Sigmoid colon (tissue), 7 donors: Measurements from ENCODE around the gene TANGO6. TPM values are rescaled to one million over a fixed set of nuclear protein-coding genes. Genes with fewer than 3 reads are reported as not detected.
"Not testable (repeated sequence)": the region's sequence is repeated elsewhere in the genome, so short reads cannot be mapped to it uniquely, and the experiment has no call there.

Experiments
- DNase-seq: peaks from one replicate; pipeline ENCODE4 v3.0.0-alpha.2; 2019
- H3K27ac ChIP-seq, 4 donors: fragments of 200-600 bp; sonication (generic); one replicate each; pipeline ENCODE4 v1.5.1; 2016 to 2019; ENCODE audit warnings: mild to moderate bottlenecking in 1 of 4
- H3K27me3 ChIP-seq, 3 donors: fragments of 200-600 bp; sonication (generic); one replicate each; pipeline ENCODE4 v1.5.1; 2019; ENCODE audit warnings: mild to moderate bottlenecking in 1 of 3
- H3K36me3 ChIP-seq, 4 donors: fragments of 200-600 bp; sonication (generic); one replicate each; pipeline ENCODE4 v1.5.1; 2016 to 2019
- H3K4me1 ChIP-seq, 4 donors: fragments of 200-600 bp; sonication (generic); one replicate each; pipeline ENCODE4 v1.5.1; 2017 to 2019
- H3K4me3 ChIP-seq, 4 donors: fragments of 200-600 bp; sonication (generic); one replicate each; pipeline ENCODE4 v1.5.1; 2017 to 2019; ENCODE audit warnings: mild to moderate bottlenecking in 2 of 4, moderate library complexity in 1 of 4
- H3K9me3 ChIP-seq, 4 donors: fragments of 200-600 bp in 3 of 4; sonication (generic) in 3 of 4; one replicate each; pipeline versions ENCODE4 v1.5.1 to v1.6.1; 2013 to 2019
- EP300 ChIP-seq, 4 donors: sonication (generic); formaldehyde crosslinking; IDR thresholded peaks; one replicate each; pipeline ENCODE4 v1.6.1; 2017; ENCODE audit warnings: antibody characterized with exemption in 4 of 4
- POLR2A ChIP-seq, 2 donors: fragments of 450-650 bp; IDR thresholded peaks; one replicate each; pipeline ENCODE4 v1.6.1; 2016; ENCODE audit warnings: antibody characterized with exemption in 2 of 2, mild to moderate bottlenecking in 2 of 2, moderate library complexity in 2 of 2
- POLR2AphosphoS5 ChIP-seq, 4 donors: sonication (generic); formaldehyde crosslinking; IDR thresholded peaks; one replicate each; pipeline ENCODE4 v1.6.1; 2017; ENCODE audit warnings: antibody characterized with exemption in 4 of 4
- WGBS, 2 donors: extraction: QIAGEN DNeasy Blood & Tissue Kit; methylation state at CpG; one replicate each; pipeline ENCODE4 v1.1.7; 2013; 5-methylcytosine and 5-hydroxymethylcytosine counted together
- intact Hi-C: fragments of 100-400 bp; cut with DNase I; formaldehyde crosslinking; loops from one replicate; pipeline ENCODE4 v1.15.1; 2023
- polyA plus RNA-seq, 3 donors: library from polyadenylated mRNA; stranded (reverse); fragments of 200-250 nt; gene quantifications; one replicate each; pipeline ENCODE4 v1.2.3, GENCODE V29; 2013
- total RNA-seq, 4 donors: library from RNA; depleted of rRNA; stranded (reverse); fragments of >200 nt; gene quantifications; one replicate each; pipeline ENCODE4 v1.1.0, GENCODE V29; 2016
- TF ChIP-seq, protein P1 (sequence below), 4 experiments: fragments of 450-650 bp in 3 of 4; fragments of 200-600 bp in 1 of 4; IDR thresholded peaks; one replicate each; pipeline ENCODE4 v1.5.1; 2016 to 2019; ENCODE audit warnings: antibody characterized with exemption in 4 of 4, mild to moderate bottlenecking in 3 of 4, moderate library complexity in 2 of 4
- donor health status: healthy with polysubstance abuse.
- donor health status: Bipolar disorder and iron deficiency.
- donor health status: healthy.

TANGO6 gene
- total and polyA plus RNA-seq, 7 donors = 0.92 to 23.5 (median 16.0) TPM

DNA sequence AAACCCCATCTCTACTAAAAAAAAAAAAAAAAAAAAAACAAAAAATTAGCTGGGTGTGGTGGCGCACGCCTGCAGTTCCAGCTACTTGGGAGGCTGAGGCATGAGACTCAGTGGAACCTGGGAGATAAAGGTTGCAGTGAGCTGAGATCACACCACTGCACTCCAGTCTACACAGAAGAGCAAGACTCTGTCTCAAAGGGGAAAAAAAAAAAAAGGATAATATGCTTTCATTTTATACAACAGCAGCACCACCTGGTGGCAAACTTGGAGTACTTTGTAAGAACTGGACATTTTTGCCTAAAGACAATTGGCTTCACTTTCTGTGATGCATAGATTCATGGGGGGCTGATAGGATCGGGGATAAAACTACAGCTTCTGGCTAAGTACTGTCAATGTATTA, 280.6 kb downstream of the TANGO6 start:
- intact Hi-C loops = loop anchor here (2.0 kb wide), 1 partner anchor 221 kb away; no protein-coding TSS in a partner anchor
- H3K9me3 ChIP-seq = no peaks in the 10 kb centered on the region
- no peak for TF ChIP-seq EP300 (IDR thresholded peaks at IDR 0.05)
- TF ChIP-seq, protein P1, sequence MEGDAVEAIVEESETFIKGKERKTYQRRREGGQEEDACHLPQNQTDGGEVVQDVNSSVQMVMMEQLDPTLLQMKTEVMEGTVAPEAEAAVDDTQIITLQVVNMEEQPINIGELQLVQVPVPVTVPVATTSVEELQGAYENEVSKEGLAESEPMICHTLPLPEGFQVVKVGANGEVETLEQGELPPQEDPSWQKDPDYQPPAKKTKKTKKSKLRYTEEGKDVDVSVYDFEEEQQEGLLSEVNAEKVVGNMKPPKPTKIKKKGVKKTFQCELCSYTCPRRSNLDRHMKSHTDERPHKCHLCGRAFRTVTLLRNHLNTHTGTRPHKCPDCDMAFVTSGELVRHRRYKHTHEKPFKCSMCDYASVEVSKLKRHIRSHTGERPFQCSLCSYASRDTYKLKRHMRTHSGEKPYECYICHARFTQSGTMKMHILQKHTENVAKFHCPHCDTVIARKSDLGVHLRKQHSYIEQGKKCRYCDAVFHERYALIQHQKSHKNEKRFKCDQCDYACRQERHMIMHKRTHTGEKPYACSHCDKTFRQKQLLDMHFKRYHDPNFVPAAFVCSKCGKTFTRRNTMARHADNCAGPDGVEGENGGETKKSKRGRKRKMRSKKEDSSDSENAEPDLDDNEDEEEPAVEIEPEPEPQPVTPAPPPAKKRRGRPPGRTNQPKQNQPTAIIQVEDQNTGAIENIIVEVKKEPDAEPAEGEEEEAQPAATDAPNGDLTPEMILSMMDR (IDR thresholded peaks at IDR 0.05) = peak; percentile 30 to 68 (median 62)
- DNase-seq = no peak
- no peak overlapping the region for H3K27ac ChIP-seq
- WGBS, 2 donors = 71 to 87% methylated on average over 3 of the region's 3 CpGs
- H3K36me3 ChIP-seq = peaks cover 13 to 27% (median 19%) of the 10 kb centered on the region in 4 donors
- H3K4me1 ChIP-seq = peaks cover 0 to 14% (median 4%) of the 10 kb centered on the region in 4 donors
- H3K4me3 ChIP-seq = no peak overlapping the region
- H3K27me3 ChIP-seq = no peaks in the 10 kb centered on the region

DNA sequence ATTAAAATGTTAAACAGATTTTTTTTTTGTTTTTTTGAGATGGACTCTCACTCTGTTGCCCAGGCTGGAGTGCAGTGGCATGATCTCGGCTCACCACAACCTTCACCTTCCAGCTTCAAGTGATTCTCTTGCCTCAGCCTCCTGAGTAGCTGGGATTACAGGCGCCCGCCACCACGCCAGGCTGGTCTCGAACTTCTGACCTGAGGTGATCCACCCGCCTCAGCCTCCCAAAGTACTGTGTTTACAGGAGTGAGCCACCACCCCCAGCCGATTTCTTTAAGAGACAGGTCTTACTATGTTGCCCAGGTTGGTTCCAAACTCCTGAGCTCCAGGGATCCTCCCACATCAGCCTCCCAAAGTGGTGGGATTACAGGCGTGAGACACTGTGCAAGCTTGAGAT, 281.1 kb downstream of the TANGO6 start:
- whole genome bisulfite sequencing, 2 donors = 84 to 93% methylated on average over 8 of the region's 8 CpGs
- DNase-seq, intact Hi-C loops: not testable (repeated sequence)

DNA sequence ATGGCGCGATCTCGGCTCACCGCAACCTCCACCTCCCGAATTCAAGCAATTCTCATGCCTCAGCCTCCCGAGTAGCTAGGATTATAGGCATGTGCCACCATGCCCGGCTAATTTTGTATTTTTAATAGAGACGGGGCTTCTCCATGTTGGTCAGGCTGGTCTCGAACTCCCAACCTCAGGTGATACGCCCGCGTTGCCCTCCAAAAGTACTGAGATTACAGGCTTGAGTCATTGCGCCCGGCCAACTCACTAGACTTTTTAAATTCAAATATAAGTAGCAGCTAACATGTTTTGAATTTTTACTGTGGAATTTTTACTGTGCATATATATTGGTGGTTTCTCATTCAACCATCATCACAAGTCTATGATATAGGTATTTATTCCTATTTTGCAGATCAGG, 281.6 kb downstream of the TANGO6 start:
- Histone ChIP-seq H3K36me3 (peaks cover 9 to 17% (median 11%) of the 10 kb centered on the region in 4 donors), H3K4me1 (peaks cover 0 to 13% (median 0%) of the 10 kb centered on the region in 4 donors)
- H3K9me3 ChIP-seq, H3K27me3 ChIP-seq, intact Hi-C loops, H3K27ac ChIP-seq, DNase-seq, H3K4me3 ChIP-seq: not testable (repeated sequence)
- WGBS, 2 donors = 97% methylated on average over 14 of the region's 14 CpGs

More for the DNA sequence above, 281.1 kb downstream of the TANGO6 start:
- peaks cover 13 to 23% (median 16%) of the 10 kb centered on the region in 4 donors for H3K36me3 ChIP-seq
- H3K27me3 ChIP-seq, H3K9me3 ChIP-seq, H3K4me3 ChIP-seq, H3K27ac ChIP-seq: not testable (repeated sequence)
- peaks cover 0 to 10% (median 2%) of the 10 kb centered on the region in 4 donors for H3K4me1 ChIP-seq

DNA sequence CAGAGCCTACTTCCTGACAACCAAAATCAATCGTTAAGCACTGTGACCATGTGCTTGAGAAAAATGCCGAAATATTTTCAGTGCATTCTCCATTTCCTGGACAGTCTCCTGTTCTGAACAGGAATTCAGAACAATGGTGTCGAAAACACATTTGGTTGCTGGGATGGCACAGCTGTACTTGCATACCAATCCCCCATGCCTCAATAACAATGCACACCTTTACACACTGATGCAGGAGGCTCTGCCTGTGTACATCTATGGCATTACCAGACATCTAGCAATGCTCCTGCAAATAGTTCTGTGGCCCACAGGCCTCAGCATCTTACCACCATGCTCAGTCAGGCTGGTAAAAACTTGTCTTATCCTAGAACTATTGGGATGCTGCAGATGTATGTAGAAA, 282.9 kb downstream of the TANGO6 start:
- TF ChIP-seq POLR2A (IDR thresholded peaks at IDR 0.05) (no peak), EP300 (IDR thresholded peaks at IDR 0.05) (no peak), POLR2AphosphoS5 (IDR thresholded peaks at IDR 0.05) (no peak)
- TF ChIP-seq, protein P1 (IDR thresholded peaks at IDR 0.05) = no peak

DNA sequence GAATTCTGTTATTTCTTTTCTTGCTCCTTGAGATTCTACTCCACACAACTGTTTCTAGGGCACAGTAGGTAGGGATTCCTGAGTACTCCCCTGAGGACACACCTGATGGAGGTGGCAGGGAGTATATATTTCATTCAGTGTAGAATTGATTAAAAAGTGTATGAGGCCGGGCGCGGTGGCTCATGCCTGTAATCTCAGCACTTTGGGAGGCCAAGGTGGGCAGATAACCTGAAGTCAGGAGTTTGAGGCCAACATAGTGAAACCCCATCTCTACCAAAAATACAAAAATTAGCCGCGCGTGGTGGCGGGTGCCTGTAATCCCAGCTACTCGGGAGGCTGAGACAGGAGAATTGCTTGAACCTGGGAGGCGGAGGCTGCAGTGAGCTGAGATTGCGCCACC, 283.5 kb downstream of the TANGO6 start:
- H3K9me3 ChIP-seq, DNase-seq, H3K4me3 ChIP-seq, H3K36me3 ChIP-seq, H3K27me3 ChIP-seq, intact Hi-C loops, H3K27ac ChIP-seq: not testable (repeated sequence)
- peaks cover 0 to 29% (median 13%) of the 10 kb centered on the region in 4 donors for H3K4me1 ChIP-seq
- 97 to 98% methylated on average over 10 of the region's 10 CpGs for WGBS, 2 donors

More for the DNA sequence above, 282.9 kb downstream of the TANGO6 start:
- H3K9me3 ChIP-seq = no peaks in the 10 kb centered on the region
- H3K4me1 ChIP-seq = peaks cover 0 to 25% (median 9%) of the 10 kb centered on the region in 4 donors
- intact Hi-C loops = no loop called here
- H3K27me3 ChIP-seq = no peaks in the 10 kb centered on the region
- no peak overlapping the region for H3K27ac ChIP-seq
- 81 to 91% methylated on average over 3 of the region's 3 CpGs for WGBS, 2 donors
- peaks cover 0 to 4% (median under 1%) of the 10 kb centered on the region in 4 donors for H3K36me3 ChIP-seq
- DNase-seq = no peak
- H3K4me3 ChIP-seq = no peak overlapping the region

DNA sequence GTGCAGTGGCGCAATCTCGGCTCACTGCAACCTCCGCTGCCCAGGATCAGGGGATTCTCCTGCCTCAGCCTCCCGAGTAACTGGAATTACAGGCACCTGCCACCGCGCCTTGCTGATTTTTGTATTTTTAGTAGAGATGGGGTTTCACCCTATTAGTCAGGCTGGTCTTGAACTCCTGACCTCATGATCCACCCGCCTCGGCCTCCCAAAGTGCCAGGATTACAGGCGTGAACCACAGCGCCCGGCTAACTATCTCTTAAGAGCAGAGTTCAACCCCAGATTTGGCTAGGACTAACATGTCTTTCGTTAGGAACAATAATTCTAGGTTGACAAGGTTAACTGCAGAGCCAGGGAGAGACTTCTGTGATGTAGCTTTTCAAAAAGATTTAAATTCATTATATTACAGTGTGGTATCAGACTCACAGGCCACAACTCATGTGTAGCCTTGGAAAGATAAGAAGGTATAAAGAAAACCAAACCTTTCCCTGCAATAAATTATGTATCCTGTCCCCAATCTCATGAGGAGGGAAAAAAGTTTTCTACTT, 284.7 kb downstream of the TANGO6 start:
- intact Hi-C loops = no loop called here
- WGBS, 2 donors = 79 to 94% methylated on average over 12 of the region's 12 CpGs
- Histone ChIP-seq H3K4me1 (peaks cover 0 to 30% (median 14%) of the 10 kb centered on the region in 4 donors), H3K9me3 (no peaks in the 10 kb centered on the region), H3K4me3 (no peak overlapping the region), H3K27ac (no peak overlapping the region), H3K27me3 (no peaks in the 10 kb centered on the region), H3K36me3 (no peaks in the 10 kb centered on the region)
- no peak for DNase-seq
- TF ChIP-seq, protein P1 (IDR thresholded peaks at IDR 0.05) = no peak
- TF ChIP-seq POLR2AphosphoS5 (IDR thresholded peaks at IDR 0.05) (no peak), POLR2A (IDR thresholded peaks at IDR 0.05) (no peak), EP300 (IDR thresholded peaks at IDR 0.05) (no peak)
